A549 (cell line): Measurements from ENCODE around the gene HDDC3. TPM values are rescaled to one million over a fixed set of nuclear protein-coding genes. Genes with fewer than 3 reads are reported as not detected.
"Not testable (repeated sequence)": the region's sequence is repeated elsewhere in the genome, so short reads cannot be mapped to it uniquely, and the experiment has no call there.

Experiments
- ATAC-seq, 2 experiments: fragments of 200-7000 bp in 1 of 2; fragments of >200 bp in 1 of 2; cut with Nextera tagmentation in 1 of 2; cut with Tn5 transposase in 1 of 2; 3 replicates each; pipeline versions ENCODE4 v1.8.0 to v1.9.1; 2018 to 2020; ENCODE audit warnings: mild to moderate bottlenecking in 1 of 2, moderate library complexity in 1 of 2
- CTCF ChIA-PET: fragments of 300-600 bp; sonication (Branson Sonifier 250); formaldehyde crosslinking; extraction: SDS; loops from one replicate; lab custom pipeline; 2021; ENCODE audit warnings: antibody characterized with exemption, inconsistent platforms; lab: Yijun Ruan, JAX
- POLR2A ChIA-PET: fragments of 350-600 bp; formaldehyde crosslinking; extraction: SDS; loops from one replicate; lab custom pipeline; 2021; ENCODE audit warnings: antibody characterized with exemption, inconsistent platforms; lab: Yijun Ruan, JAX
- DNase-seq, 2 experiments: peaks; one replicate each; pipeline versions ENCODE4 v3.0.0 to v3.0.0-alpha.2; 2011 to 2016; ENCODE audit warnings: low read depth in 1 of 2, low spot score in 1 of 2
- FAIRE-seq: peaks from 2 replicates; lab custom pipeline; 2011; peaks lifted over from hg19 to GRCh38; lab: Jason Lieb, UNC
- H3K27ac ChIP-seq, 2 experiments: fragments of >200 bp; sonication (Bioruptor Twin); formaldehyde crosslinking; 3 replicates each; pipeline ENCODE4 v1.5.1; 2016 to 2017
- H3K4me1 ChIP-seq: fragments of >200 bp; sonication (Bioruptor Twin); formaldehyde crosslinking; 3 replicates; pipeline ENCODE4 v1.6.1; 2016
- H3K4me2 ChIP-seq: fragments of >200 bp; sonication (Bioruptor Twin); formaldehyde crosslinking; 3 replicates; pipeline ENCODE4 v1.6.1; 2016
- H3K4me3 ChIP-seq: fragments of >200 bp; sonication (Bioruptor Twin); formaldehyde crosslinking; 3 replicates; pipeline ENCODE4 v1.5.1; 2016
- H3K9me3 ChIP-seq: fragments of >200 bp; sonication (Bioruptor Twin); formaldehyde crosslinking; 3 replicates; pipeline ENCODE4 v1.6.1; 2016
- CHD4 ChIP-seq: fragments of 200-600 bp; sonication (generic); IDR thresholded peaks from 2 replicates; pipeline ENCODE4 v1.6.1; 2016; ENCODE audit warnings: antibody characterized with exemption, mild to moderate bottlenecking, borderline replicate concordance
- ESRRA ChIP-seq: fragments of 150-350 bp; IDR thresholded peaks from 2 replicates; pipeline ENCODE4 v1.6.1; 2014; ENCODE audit warnings: mild to moderate bottlenecking, low read length, borderline replicate concordance
- FOSB ChIP-seq: fragments of 250-450 bp; sonication (Bioruptor Pico); IDR thresholded peaks from 2 replicates; pipeline ENCODE4 v1.5.0; 2020; ENCODE audit warnings: mild to moderate bottlenecking, moderate library complexity
- FOXS1 ChIP-seq: fragments of 250-450 bp; sonication (Bioruptor Pico); IDR thresholded peaks from 2 replicates; pipeline ENCODE4 v1.5.0; 2020; ENCODE audit warnings: mild to moderate bottlenecking, moderate library complexity
- HOXB13 ChIP-seq: fragments of 250-450 bp; sonication (Bioruptor Pico); IDR thresholded peaks from 2 replicates; pipeline ENCODE4 v1.5.0; 2020; ENCODE audit warnings: low read depth, mild to moderate bottlenecking, moderate library complexity
- JUNB ChIP-seq: fragments of >200 bp; sonication (Bioruptor Twin); formaldehyde crosslinking; IDR thresholded peaks from 2 replicates; pipeline ENCODE4 v1.6.1; 2016
- PHF8 ChIP-seq: fragments of 200-600 bp; sonication (generic); IDR thresholded peaks from 2 replicates; pipeline ENCODE4 v1.6.1; 2016; ENCODE audit warnings: low read depth, mild to moderate bottlenecking, antibody characterized with exemption, moderate library complexity, borderline replicate concordance
- SREBF2 ChIP-seq: fragments of 450-650 bp; IDR thresholded peaks from 2 replicates; pipeline ENCODE4 v1.6.1; 2014; ENCODE audit warnings: mild to moderate bottlenecking, moderate library complexity
- ZFP36 ChIP-seq: fragments of 450-650 bp; IDR thresholded peaks from 2 replicates; pipeline ENCODE4 v1.6.1; 2014; ENCODE audit warnings: borderline replicate concordance; ENCODE audit not compliant: partially characterized antibody
- WGBS: methylation state at CpG from one replicate; pipeline ENCODE4 v1.1.6; 2017; ENCODE audit errors: missing lambda C conversion rate; 5-methylcytosine and 5-hydroxymethylcytosine counted together
- polyA plus RNA-seq, 4 experiments: library from polyadenylated mRNA; depleted of rRNA in 3 of 4; stranded (reverse); fragments of >200 nt; fragmentation: RNase III in 1 of 4; extraction: RNeasy Plus Mini Kit Qiagen cat#74134 plus additional on column Dnase treatment in 1 of 4; gene quantifications; 2 replicates in 3 of 4; 3 replicates in 1 of 4; pipeline ENCODE4 v1.2.3, GENCODE V29; 2011 to 2017
- TF ChIP-seq, protein P1 (sequence below): fragments of 150-350 bp; IDR thresholded peaks from 2 replicates; pipeline ENCODE4 v1.6.1; 2014; ENCODE audit warnings: low read depth, mild to moderate bottlenecking, low read length
- TF ChIP-seq, protein P2 (sequence below): fragments of >200 bp; sonication (Bioruptor Twin); formaldehyde crosslinking; IDR thresholded peaks from 3 replicates; pipeline ENCODE4 v1.5.1; 2016

Gene HDDC3
- polyA plus RNA-seq, 2 of the 4 experiments (the other 2 are of a cell fraction): 26.1 to 31.9 TPM

DNA sequence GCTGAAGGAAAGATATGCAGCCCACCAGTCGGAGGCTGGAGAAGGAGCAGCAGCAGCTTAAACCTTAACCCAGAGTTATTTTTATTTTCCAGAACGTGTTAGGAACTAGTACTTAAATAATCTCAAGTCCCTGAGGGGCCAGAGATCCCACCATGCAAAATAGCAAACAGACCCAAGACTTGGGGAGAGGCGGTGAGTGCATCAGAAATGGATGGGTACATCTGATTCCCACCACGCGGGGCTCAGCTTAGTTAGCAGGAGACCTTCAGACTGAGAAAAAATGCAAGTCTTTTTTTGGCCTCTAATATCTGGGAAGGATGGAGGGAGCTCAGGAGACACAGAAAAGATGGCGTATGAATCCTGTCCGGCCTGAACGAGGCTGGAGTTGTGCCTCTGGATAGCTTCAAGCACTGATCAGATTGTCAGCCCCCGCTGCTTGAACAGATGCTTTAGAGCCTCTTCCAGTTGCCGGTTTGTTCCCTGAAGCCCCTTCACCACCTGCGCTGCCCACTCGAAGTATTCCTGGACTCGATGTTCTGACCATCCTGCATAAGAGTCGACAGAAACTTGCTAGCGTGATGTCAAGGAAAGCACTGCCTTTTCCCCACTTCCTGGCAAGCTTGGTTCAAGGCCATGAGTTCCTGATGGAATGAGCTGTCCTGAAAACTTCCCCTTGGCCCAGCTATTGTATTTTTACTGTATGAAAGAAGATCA, 1.3 kb downstream of the HDDC3 start (continued):
- no peak for TF ChIP-seq ZFP36

DNA sequence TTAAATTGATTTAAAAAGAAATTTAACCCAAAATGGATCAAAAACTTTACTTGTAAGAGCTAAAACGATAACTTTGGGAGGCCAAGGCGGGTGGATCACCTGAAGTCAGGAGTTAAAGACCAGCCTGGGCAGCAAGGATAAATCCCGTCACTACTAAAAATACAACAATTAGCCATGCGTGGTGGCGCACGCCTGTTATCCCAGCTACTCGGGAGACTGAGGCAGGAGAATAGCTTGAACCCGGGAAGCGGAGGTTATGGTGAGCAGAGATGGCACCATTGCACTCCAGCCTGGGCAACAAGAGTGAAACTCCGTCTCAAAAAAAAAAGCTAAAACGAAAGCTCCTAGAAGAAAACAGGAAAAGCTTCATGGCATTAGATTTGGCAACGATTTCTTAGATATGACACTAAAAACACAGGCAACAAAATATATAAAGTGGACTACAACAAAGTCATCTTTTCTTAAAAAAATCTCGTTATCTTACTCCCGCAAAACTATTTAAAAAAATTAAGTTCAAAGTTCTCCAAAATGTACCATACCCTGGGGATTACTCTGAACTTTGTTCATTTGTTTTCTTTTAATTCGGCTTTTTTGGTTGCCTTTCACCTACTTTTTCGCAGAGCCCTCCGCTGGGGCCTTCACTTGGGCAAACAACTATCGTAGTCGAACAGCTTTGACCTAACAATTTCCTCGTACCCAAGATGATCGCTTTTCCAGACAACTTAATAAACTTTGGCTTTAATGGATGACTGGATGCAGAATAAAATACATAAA, 2.9 kb downstream of the HDDC3 start:
- TF ChIP-seq JUNB (no peak), CHD4 (no peak), HOXB13 (CRISPR knock-in tag) (no peak), FOSB (CRISPR knock-in tag) (no peak), FOXS1 (CRISPR knock-in tag) (no peak), PHF8 (peak; percentile 78; the same call in 1 of the 2 replicates), ESRRA (0 out of 2 replicates have a peak, but pooled peaks have one; percentile 7), SREBF2 (no peak)
- TF ChIP-seq, protein P1, sequence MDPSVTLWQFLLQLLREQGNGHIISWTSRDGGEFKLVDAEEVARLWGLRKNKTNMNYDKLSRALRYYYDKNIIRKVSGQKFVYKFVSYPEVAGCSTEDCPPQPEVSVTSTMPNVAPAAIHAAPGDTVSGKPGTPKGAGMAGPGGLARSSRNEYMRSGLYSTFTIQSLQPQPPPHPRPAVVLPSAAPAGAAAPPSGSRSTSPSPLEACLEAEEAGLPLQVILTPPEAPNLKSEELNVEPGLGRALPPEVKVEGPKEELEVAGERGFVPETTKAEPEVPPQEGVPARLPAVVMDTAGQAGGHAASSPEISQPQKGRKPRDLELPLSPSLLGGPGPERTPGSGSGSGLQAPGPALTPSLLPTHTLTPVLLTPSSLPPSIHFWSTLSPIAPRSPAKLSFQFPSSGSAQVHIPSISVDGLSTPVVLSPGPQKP: no peak
- TF ChIP-seq, protein P2, sequence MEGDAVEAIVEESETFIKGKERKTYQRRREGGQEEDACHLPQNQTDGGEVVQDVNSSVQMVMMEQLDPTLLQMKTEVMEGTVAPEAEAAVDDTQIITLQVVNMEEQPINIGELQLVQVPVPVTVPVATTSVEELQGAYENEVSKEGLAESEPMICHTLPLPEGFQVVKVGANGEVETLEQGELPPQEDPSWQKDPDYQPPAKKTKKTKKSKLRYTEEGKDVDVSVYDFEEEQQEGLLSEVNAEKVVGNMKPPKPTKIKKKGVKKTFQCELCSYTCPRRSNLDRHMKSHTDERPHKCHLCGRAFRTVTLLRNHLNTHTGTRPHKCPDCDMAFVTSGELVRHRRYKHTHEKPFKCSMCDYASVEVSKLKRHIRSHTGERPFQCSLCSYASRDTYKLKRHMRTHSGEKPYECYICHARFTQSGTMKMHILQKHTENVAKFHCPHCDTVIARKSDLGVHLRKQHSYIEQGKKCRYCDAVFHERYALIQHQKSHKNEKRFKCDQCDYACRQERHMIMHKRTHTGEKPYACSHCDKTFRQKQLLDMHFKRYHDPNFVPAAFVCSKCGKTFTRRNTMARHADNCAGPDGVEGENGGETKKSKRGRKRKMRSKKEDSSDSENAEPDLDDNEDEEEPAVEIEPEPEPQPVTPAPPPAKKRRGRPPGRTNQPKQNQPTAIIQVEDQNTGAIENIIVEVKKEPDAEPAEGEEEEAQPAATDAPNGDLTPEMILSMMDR: no peak
- no peak for FAIRE-seq
- CTCF ChIA-PET: interaction anchor here (0.9 to 16.4 kb wide), 10 partner anchors 6 to 343 kb away, joined by 3 to 536 read pairs (median 46); partner anchors contain the start of genes FES, MAN2A2 and RCCD1
- Histone ChIP-seq H3K4me2 (peak overlapping the region; percentile 72), H3K4me3 (peak overlapping the region; percentile 66), H3K27ac (peak overlapping the region; percentile 89 to 93), H3K4me1 (peaks cover 23% of the 10 kb centered on the region), H3K9me3 (no peaks in the 10 kb centered on the region)
- 52% methylated on average over 21 of the region's 21 CpGs for WGBS
- POLR2A ChIA-PET: interaction anchor here (0.6 to 1.4 kb wide), 3 partner anchors 25 to 27 kb away, joined by 3 to 5 read pairs (median 5); partner anchors contain the start of genes MAN2A2 and RCCD1
- ATAC-seq: no peak
- no peak for DNase-seq

DNA sequence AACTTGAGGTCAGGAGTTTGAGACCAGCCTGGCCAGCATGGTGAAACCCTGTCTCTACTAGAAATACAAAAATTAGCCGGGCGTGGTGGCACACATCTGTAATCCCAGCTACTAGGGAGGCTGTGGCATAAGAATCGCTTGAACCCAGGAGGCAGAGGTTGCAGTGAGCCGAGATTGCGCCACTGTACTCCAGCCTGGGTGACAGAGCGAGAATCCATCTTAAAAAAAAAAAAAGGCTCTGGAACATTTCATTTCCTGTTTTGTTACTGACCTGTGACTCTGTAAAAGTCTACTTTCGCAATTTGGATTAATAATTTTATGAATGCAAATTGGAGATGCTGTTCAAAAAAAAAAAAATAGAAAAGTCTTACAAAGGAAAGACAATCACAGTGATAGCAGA, 4.2 kb downstream of the HDDC3 start:
- ATAC-seq, H3K9me3 ChIP-seq, H3K4me3 ChIP-seq, FAIRE-seq, H3K4me2 ChIP-seq, POLR2A ChIA-PET, DNase-seq, H3K27ac ChIP-seq: not testable (repeated sequence)
- CTCF ChIA-PET: interaction anchor here (0.6 to 13.2 kb wide), 3 partner anchors 10 to 264 kb away, joined by 3 to 326 read pairs (median 3); partner anchors contain the start of gene MAN2A2
- 91% methylated on average over 7 of the region's 7 CpGs for WGBS
- H3K4me1 ChIP-seq: peaks cover 20% of the 10 kb centered on the region

DNA sequence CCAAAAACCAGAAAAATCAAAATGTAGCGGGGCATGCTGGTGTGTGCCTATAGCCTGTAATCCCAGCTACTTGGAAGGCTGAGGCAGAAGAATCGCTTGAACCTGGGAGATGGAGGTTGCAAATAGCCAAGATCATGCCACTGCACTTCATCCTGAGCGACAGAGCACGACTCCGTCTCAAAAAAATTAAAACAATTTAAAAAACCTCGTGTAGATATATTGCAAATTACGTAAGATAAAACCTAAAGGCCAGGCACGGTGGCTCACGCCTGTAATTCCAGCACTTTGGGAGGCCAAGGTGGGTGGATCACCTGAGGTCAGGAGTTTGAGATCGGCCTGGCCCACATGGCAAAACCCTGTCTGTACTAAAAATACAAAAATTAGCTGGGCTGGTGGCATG, 5.6 kb downstream of the HDDC3 start:
- peaks cover 17% of the 10 kb centered on the region for H3K4me1 ChIP-seq
- POLR2A ChIA-PET, H3K4me3 ChIP-seq, H3K4me2 ChIP-seq, H3K9me3 ChIP-seq, H3K27ac ChIP-seq, ATAC-seq, FAIRE-seq, DNase-seq: not testable (repeated sequence)
- CTCF ChIA-PET: interaction anchor here (0.7 to 13.2 kb wide), 5 partner anchors 13 to 278 kb away, joined by 3 to 326 read pairs (median 3); partner anchors contain the start of gene MAN2A2
- 84% methylated on average over 10 of the region's 10 CpGs for WGBS
